ENCODE data around the gene EML4. TPM values are rescaled to one million over a fixed set of nuclear protein-coding genes. Genes with fewer than 3 reads are reported as not detected.

EML4 gene
- total RNA-seq, 1 experiment from 2014 or later, result 38.3 TPM

DNA sequence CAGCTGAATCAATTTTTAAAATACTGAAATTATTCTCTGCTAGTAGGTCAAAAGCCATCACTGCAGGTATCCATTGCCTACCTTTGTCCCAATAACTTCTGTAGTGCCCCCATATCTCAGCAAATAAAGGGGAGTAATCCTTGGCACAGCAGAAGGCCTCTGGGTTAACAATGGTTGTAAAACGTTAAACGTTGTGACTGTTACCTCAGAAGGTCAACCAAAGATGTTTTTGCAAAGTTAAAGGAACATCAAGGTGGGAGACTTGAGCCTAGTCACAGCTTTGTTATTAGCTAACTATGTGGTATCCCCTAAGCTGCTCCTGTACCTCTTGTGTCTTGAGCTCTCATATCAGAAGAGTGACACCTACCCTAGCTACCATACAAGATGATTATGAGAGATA lies 131.4 kb downstream of the EML4 start:
- ChIA-PET CTCF (no interaction called here), POLR2A (ENCODE audit: unreplicated experiment) (no interaction called here)
- ATAC-seq, result no peak
- Histone ChIP-seq H3K79me2 (ENCODE audit: low read length) (no peaks in the 10 kb centered on the region), H3K4me1 (ENCODE audit: insufficient read depth, low read length) (no peaks in the 10 kb centered on the region), H3K36me3 (ENCODE audit: low read depth, low read length) (peaks cover 23% of the 10 kb centered on the region; the same call in 1 of the 2 replicates), H3K27me3 (ENCODE audit: low read length) (no peaks in the 10 kb centered on the region), H3K9me3 (ENCODE audit: low read length) (no peaks in the 10 kb centered on the region), H3K9me2 (replicated peaks; ENCODE audit: low read length) (no peaks in the 10 kb centered on the region), H4K20me1 (ENCODE audit: low read length) (no peaks in the 10 kb centered on the region), H3K9ac (ENCODE audit: low read length) (no peak overlapping the region), H3F3A (ENCODE audit: low read length, unreplicated experiment) (no peaks in the 10 kb centered on the region), H3K27ac (ENCODE audit: low read length) (no peak overlapping the region), H2AFZ (ENCODE audit: low read length) (no peak overlapping the region), H3K4me3 (ENCODE audit: low read length) (no peak overlapping the region), H3K4me2 (ENCODE audit: low read length) (no peak overlapping the region)
- no peak for DNase-seq
- intact Hi-C loops (cut with micrococcal nuclease), result no loop called here
- TF ChIP-seq EZH2 (IDR thresholded peaks at IDR 0.05; ENCODE audit: low read length, unreplicated experiment), result no peak
- no TSS peak for BruUV-seq (replicated peaks)

DNA sequence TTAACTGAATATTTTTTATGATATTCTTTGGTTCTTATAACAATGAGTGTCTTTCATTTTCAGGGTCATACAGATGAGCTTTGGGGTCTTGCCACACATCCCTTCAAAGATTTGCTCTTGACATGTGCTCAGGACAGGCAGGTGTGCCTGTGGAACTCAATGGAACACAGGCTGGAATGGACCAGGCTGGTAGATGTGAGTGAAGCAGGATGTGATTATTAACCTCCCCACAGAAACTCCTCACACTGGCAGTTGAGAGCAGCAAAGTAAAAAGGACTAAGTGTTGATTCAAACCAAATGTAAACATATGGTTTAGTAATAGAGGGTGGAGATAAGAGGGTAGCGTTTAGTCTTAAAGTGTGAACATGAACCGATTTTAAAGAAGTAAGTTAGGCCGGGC lies 134.1 kb downstream of the EML4 start:
- Histone ChIP-seq H2AFZ (ENCODE audit: low read length) (no peak overlapping the region), H3K27ac (ENCODE audit: low read length) (no peak overlapping the region), H3K4me3 (ENCODE audit: low read length) (no peak overlapping the region), H3F3A (ENCODE audit: low read length, unreplicated experiment) (no peaks in the 10 kb centered on the region), H3K9me3 (ENCODE audit: low read length) (no peaks in the 10 kb centered on the region), H3K4me1 (ENCODE audit: insufficient read depth, low read length) (no peaks in the 10 kb centered on the region), H3K4me2 (ENCODE audit: low read length) (no peak overlapping the region), H3K9ac (ENCODE audit: low read length) (no peak overlapping the region), H3K79me2 (ENCODE audit: low read length) (no peaks in the 10 kb centered on the region), H3K36me3 (ENCODE audit: low read depth, low read length) (peaks cover 9% of the 10 kb centered on the region; the same call in 1 of the 2 replicates), H3K27me3 (ENCODE audit: low read length) (no peaks in the 10 kb centered on the region), H4K20me1 (ENCODE audit: low read length) (no peaks in the 10 kb centered on the region), H3K9me2 (replicated peaks; ENCODE audit: low read length) (no peaks in the 10 kb centered on the region)
- peak; percentile 64 for ATAC-seq
- ChIA-PET CTCF (no interaction called here), POLR2A (ENCODE audit: unreplicated experiment) (interaction anchor here (0.7 kb wide), 1 partner anchor 164 kb away, joined by 3 read pairs; no protein-coding TSS in a partner anchor)
- DNase-seq, result no peak
- TF ChIP-seq, protein P1, sequence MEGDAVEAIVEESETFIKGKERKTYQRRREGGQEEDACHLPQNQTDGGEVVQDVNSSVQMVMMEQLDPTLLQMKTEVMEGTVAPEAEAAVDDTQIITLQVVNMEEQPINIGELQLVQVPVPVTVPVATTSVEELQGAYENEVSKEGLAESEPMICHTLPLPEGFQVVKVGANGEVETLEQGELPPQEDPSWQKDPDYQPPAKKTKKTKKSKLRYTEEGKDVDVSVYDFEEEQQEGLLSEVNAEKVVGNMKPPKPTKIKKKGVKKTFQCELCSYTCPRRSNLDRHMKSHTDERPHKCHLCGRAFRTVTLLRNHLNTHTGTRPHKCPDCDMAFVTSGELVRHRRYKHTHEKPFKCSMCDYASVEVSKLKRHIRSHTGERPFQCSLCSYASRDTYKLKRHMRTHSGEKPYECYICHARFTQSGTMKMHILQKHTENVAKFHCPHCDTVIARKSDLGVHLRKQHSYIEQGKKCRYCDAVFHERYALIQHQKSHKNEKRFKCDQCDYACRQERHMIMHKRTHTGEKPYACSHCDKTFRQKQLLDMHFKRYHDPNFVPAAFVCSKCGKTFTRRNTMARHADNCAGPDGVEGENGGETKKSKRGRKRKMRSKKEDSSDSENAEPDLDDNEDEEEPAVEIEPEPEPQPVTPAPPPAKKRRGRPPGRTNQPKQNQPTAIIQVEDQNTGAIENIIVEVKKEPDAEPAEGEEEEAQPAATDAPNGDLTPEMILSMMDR (conservative IDR thresholded peaks at IDR 0.05; ENCODE audit: low read depth, low read length), result no peak
- no peak for TF ChIP-seq EZH2phosphoT487 (IDR thresholded peaks at IDR 0.05; ENCODE audit: borderline replicate concordance, low read length)
- TF ChIP-seq EZH2 (IDR thresholded peaks at IDR 0.05; ENCODE audit: low read length, unreplicated experiment), result no peak
- no TSS peak for BruUV-seq (replicated peaks)
- intact Hi-C loops (cut with micrococcal nuclease), result no loop called here

DNA sequence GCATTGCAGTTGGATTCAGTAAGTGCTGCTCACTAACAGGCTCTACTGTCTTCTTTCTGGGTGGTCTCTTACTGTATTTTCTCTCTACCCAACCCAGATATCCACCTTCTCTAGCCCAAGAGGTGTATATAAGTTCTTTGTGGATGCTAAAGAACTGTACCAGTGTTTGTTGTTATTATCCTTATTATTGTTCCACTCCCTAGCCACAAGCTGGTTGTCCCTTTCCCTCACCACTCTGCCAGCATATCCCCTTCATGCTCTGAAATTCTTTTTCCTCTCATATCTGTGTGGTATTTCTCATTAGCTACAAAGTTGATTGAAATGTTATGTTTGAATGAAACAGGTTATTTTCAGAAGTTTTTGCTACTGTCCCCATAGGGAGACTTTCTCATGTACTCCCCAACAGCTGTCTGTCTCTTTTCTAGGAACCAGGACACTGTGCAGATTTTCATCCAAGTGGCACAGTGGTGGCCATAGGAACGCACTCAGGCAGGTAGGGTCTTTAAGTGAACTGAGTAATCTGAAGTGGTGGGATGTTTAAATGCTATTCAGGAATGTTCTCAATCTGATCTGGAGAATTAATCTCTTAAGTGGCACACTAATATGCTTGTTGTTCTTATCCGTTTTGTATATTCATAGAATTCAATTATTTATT lies 135.0 kb downstream of the EML4 start:
- CTCF ChIA-PET, result no interaction called here
- BruUV-seq (replicated peaks), result no TSS peak
- DNase-seq (no peak), ATAC-seq (no peak)
- Histone ChIP-seq H3K27me3 (ENCODE audit: low read length) (no peaks in the 10 kb centered on the region), H3K4me3 (ENCODE audit: low read length) (no peak overlapping the region), H3K36me3 (ENCODE audit: low read depth, low read length) (peaks cover 9% of the 10 kb centered on the region; the same call in 1 of the 2 replicates), H3K79me2 (ENCODE audit: low read length) (no peaks in the 10 kb centered on the region), H3K9me2 (replicated peaks; ENCODE audit: low read length) (no peaks in the 10 kb centered on the region), H3F3A (ENCODE audit: low read length, unreplicated experiment) (no peaks in the 10 kb centered on the region), H3K9me3 (ENCODE audit: low read length) (no peaks in the 10 kb centered on the region), H3K4me1 (ENCODE audit: insufficient read depth, low read length) (no peaks in the 10 kb centered on the region), H2AFZ (ENCODE audit: low read length) (no peak overlapping the region), H3K27ac (ENCODE audit: low read length) (no peak overlapping the region), H4K20me1 (ENCODE audit: low read length) (no peaks in the 10 kb centered on the region), H3K4me2 (ENCODE audit: low read length) (no peak overlapping the region), H3K9ac (ENCODE audit: low read length) (no peak overlapping the region)
- TF ChIP-seq, protein P1 (conservative IDR thresholded peaks at IDR 0.05; ENCODE audit: low read depth, low read length), result no peak
- TF ChIP-seq EZH2phosphoT487 (IDR thresholded peaks at IDR 0.05; ENCODE audit: borderline replicate concordance, low read length), result no peak
- no peak for TF ChIP-seq EZH2 (IDR thresholded peaks at IDR 0.05; ENCODE audit: low read length, unreplicated experiment)
- POLR2A ChIA-PET (ENCODE audit: unreplicated experiment), result interaction anchor here (0.7 kb wide), 1 partner anchor 165 kb away, joined by 3 read pairs; no protein-coding TSS in a partner anchor
- intact Hi-C loops (cut with micrococcal nuclease), result no loop called here
